ENCODE measurements around the gene HLA-A.

Gene HLA-A

DNA sequence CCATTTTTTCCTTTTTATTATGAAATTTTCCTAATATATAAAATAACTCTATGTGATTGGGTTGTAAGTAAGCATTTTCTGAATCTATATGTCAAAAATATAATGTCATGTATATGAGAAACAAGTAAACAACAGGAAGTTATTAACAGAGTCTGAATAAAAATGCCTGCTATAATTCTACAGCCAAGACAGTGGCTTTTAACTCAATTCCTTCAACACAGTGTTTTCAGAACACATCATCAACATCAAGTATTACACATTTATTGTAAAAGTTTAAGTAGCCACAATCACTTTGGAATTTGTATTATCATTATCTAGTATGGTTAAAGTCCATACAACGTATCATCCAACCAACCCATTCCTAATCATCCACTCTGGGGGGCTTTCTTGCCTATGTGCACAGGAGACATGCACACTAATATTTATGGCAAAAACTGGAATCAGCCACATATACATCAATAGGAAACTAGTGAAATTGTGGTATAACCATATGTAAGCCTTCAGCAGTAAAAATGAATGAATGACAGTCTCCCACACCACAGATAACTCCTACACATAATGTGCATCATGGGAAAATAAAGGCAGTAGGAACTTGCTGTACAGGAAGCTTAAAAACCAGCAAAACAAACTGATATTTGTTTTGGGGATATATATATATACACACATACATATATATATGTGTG, 6.9 kb upstream of the HLA-A start:
- DNase-seq, result no peak

GRCh38 chr6:29938746-29939508, 3.4 kb upstream of the HLA-A start:
- no peak for DNase-seq

DNA sequence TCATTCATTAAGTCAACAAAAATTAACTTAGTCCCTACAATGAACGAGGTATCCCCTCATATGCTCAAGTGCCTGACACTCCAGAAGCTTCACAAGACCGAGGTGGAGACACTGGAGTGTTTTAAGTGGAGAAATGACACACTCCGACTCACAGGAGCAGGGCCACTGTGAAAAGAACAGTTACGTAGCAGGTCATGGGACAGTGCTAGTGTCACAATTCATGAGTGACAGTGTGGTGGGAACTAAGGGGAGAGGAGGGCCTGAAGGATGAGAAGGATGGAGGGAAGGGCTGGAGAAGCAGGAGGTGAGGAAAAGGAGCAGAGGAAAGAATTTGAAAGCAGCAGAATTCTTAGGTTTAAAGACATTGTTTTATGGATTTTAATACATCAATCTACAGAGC, 1.3 kb upstream of the HLA-A start:
- DNase-seq, result no peak

DNA sequence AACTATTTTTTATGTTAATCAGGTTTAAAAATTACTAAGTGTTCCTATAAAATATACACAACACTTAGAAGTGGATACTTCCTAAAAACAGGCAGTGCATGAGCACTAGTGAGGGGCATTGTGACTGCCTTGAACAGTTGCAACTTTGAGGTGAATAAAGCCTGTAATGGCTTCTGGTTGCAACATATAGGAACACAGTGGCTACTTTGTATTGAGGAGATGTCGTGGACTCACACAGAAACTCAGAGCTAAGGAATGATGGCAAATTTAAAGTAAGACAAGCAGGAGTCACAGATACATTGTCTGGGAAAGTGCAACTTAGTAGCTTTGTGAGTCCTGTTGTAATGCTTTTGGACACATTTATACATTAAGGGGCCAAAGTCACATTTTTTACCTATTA, 861 bp upstream of the HLA-A start:
- DNase-seq, result no peak

DNA sequence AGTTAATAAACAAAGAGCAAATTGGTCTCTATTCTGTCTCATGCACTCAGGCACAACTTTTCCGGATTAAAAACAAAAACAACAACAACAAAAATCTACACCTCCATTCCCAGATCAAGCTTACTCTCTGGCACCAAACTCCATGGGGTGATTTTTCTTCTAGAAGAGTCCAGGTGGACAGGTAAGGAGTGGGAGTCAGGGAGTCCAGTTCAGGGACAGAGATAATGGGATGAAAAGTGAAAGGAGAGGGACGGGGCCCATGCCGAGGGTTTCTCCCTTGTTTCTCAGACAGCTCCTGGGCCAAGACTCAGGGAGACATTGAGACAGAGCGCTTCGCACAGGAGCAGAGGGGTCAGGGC, 437 bp upstream of the HLA-A start:
- no peak for DNase-seq

GRCh38 chr6:29943053-29943966, 978 bp downstream of the HLA-A start:
- no peak for DNase-seq

DNA sequence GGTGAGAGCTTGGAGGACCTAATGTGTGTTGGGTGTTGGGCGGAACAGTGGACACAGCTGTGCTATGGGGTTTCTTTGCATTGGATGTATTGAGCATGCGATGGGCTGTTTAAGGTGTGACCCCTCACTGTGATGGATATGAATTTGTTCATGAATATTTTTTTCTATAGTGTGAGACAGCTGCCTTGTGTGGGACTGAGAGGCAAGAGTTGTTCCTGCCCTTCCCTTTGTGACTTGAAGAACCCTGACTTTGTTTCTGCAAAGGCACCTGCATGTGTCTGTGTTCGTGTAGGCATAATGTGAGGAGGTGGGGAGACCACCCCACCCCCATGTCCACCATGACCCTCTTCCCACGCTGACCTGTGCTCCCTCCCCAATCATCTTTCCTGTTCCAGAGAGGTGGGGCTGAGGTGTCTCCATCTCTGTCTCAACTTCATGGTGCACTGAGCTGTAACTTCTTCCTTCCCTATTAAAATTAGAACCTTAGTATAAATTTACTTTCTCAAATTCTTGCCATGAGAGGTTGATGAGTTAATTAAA, 3.0 kb downstream of the HLA-A start:
- DNase-seq, result no peak

DNA sequence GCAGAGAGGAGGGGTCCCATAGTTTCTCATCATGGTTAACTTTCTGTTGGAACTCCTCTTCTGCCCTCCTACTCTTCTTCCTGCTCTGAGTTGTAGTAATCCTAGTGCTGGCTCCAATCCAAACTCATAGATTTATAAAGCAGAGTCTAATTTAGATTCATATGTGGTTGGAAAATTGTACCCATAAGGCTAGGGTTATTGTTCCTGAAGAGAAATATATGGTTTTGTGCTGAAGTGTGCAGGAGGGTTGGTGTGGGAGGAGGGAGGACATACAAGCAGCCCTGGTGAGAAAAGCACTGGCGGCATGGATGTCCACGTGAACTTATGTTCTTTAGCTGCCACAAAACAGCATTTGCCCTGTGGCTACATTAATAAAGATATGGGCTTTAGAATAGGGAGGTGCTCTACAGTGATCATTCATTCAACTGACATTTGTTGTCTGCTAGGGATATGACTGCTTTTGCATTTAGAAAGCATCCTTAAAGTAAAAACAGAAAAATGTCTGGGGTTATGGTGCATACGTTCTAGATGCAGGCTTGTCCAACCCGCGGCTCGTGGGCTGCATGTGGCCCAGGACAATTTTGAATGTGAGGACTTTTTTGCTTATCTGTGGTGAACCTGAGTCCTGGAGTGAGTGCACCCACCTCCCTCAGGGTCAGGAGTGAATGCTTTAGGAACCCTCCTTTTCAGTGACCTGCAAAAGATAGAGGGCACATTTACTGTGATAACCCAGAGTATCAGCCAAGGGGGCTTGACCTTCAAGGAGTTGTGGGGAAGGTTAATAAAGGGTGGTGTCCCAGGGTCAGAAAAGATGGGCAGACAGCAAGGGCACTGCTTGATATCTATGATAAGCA, 4.1 kb downstream of the HLA-A start:
- DNase-seq, result no peak

DNA sequence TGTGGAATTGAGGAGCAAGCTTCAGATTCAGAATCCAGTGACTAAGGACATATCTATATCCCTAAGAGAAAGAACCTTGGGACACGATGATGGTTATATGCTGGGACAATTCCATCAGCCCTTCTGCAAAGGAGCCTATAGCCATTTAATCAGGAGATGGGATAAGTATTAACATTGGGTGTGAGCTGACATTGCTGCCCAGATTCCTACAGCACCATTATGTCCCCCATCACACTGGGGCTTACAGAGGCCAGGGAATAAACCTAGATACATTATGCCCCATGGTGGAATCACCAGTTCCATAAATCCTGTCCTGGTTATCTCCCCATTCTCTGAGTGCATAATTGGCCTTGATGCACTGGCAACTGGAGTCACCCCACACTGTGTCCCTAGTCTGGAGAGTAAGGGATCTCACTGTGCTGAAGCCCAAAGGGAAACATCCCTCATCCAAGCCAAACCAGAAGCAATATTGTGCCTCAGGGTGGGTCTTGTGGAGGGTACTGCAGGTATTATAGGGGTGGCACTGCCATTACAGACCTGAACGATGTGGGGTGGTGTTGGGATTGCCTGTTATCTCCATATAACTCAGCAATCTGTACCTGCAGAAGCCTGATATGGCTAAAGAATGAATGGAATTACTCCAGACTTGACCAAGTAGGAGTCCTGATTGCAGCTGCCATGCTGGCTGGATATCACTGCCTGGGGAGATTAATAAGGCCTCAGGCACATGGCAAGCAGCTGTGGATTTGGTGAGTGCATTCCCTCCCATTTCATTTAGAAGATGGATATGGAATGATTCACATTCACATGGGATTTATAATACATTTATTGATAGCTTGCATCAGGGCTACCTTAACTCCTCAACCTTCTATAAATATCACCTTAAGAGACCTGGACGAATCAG, 5.0 kb downstream of the HLA-A start:
- no peak for DNase-seq

- DNase-seq, result no peak
Measured at GRCh38 chr6:29948277-29948676, 5.9 kb downstream of the HLA-A start.

DNA sequence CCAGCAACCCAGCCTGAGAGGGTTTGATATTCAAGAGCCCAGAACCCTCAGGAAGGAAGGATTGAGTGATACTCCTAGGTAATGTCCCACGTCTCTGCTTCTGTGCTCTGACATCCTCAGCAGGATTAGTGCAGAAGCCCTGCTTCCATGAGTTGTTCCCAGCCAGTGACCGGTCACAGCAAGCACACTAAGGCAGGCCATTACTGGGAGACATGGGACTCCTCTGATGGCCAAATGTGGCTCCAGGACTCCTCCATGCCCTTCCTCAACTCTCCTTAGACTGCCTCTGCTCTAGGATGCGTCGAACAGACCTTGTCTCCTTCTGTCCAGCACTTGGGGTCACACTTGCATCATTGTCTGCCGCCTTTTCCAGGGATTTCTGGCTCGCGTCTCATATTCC, 7.6 kb downstream of the HLA-A start:
- DNase-seq, result no peak

DNA sequence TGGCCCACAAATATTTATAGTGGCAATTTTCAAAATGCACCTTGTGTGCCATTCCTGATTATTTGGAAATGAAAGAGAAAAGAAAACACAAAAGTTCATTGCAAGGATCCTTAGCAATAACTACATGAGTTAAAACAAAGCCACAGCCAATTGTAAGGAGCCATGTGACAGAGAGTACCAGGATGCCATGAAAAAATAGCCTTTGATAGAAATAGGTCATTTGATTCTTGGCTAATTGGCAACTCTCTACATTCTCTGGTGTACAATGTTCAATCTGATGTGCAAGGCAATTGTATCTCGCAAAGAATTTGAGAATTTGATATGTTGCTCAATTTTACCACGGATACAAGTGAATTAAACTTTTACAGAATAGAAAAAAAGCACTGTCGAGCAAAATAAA, 9.6 kb downstream of the HLA-A start:
- no peak for DNase-seq

GRCh38 chr6:29953001-29953441, 10.7 kb downstream of the HLA-A start:
- DNase-seq, result no peak

GRCh38 chr6:29953686-29954085, 11.4 kb downstream of the HLA-A start:
- no peak for DNase-seq

DNA sequence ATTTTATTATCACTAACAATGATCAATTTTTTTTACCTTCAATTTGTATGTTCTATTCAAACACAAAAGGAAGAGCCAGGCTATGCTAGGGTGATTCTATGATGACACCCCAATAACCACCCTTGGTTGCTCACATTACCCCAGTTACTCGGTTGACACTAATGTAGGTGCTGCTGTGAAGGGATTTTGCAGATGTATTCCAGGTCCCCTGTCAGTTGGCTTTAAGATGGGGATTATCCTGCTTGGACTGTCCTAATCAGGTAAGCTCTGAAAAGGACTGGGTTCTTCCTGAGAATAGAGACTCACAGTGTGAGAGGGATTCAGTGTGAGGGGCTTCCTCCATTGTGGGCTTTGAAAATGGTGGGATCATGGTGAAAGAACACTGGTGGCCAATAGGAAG, 11.9 kb downstream of the HLA-A start:
- DNase-seq, result no peak

- DNase-seq, result no peak
Measured at GRCh38 chr6:29955783-29956182, 13.5 kb downstream of the HLA-A start.

DNA sequence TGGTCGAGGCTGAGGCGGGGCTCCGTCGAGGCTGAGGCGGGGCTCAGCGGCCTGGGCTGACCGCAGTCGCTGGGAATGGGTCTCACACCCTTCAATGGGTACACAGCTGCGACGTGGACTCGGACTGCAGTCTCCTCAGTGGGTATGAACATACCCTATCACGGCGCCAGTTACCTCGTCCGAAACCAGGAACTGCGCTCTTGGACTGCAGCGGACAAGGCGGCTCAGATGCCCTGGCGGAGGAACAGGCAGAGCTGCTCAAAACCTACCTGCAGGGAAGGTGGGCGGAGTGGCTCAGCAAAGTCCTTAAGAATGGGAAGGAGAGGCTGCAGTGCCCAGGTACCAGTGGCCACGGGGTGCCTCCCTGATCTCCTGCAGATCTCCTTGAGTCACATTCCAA, 14.2 kb downstream of the HLA-A start:
- DNase-seq, result no peak

- DNase-seq, result no peak
Measured at GRCh38 chr6:29958046-29958445, 15.7 kb downstream of the HLA-A start.

DNA sequence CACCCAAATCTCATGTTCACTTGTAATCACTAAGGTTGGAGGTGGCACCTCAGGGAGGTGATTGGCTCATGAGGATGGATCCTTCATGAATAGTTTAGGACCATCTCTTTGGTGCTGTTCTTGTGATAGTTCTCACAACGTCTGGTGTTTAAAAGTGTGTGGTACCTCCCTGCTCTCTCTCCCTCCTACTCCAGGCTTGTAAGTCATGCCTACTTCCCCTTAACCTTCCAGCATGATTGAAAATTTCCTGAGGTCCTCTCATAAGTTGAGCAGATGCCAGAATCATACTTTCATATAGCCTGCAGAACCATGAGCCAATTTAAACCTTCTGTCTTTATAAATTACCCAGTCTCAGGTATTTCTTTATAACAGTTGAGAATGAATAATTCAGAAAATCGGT, 16.6 kb downstream of the HLA-A start:
- DNase-seq, result no peak

- no peak for DNase-seq
Measured at GRCh38 chr6:29959467-29959866, 17.1 kb downstream of the HLA-A start.

- no peak for DNase-seq
Measured at GRCh38 chr6:29961966-29962365, 19.6 kb downstream of the HLA-A start.

Measured in stimulated activated CD4-positive, alpha-beta T cell treated with anti-CD3 and anti-CD28 coated beads, Interleukin-4, amount 100 ng/mL, for 24 hours (primary cell).